Activated T-cell treated with anti-CD3 and anti-CD28 coated beads, Interleukin-2, amount 50 U/mL, for 48 hours (primary cell): ENCODE measurements around the gene C19orf67.
"Not testable (repeated sequence)": the region's sequence is repeated elsewhere in the genome, so short reads cannot be mapped to it uniquely, and the experiment has no call there.

Experiments
- DNase-seq, 2 experiments: peaks; one replicate each; pipeline ENCODE4 v3.0.0-alpha.2; 2020

C19orf67 gene

DNA sequence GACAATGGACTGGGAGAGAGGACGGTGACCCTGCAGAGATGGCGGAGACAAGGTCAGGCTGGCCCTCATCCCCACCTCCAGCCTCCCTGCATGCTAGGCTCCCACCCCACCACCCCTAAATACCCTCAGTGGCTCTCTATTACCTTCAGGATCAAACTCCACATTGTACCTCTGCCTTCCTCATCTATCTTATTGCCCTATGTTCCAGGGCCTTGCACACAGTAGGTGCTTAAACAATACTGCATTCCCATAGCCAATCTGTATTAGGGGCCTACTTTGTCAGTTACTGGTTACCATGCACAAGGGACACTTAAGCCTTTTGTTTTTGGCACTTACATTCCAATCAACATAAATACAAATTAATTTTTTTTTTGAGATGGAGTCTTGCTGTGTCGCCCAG lies 30.2 kb downstream of the C19orf67 start:
- DNase-seq: no peak

DNA sequence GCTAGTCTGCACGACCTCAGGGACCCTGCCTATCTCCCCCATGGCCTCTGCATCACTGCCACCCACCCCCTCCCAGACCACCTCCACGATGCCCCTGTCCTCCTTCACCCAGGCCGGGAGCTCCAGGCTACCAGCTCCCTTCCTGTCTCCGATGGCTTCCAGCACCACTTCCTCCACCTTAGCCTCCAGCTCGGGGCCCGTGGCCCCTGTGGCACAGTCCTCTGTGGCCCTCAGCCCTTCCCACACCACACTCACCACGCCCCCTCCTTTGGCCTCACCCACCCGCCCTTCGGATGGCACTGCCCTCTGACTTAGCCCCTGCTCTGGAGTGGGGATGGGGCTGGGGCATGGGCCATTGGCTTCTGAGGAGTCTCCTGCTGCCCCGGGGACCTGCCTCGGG lies 30.9 kb downstream of the C19orf67 start:
- no peak for DNase-seq

DNA sequence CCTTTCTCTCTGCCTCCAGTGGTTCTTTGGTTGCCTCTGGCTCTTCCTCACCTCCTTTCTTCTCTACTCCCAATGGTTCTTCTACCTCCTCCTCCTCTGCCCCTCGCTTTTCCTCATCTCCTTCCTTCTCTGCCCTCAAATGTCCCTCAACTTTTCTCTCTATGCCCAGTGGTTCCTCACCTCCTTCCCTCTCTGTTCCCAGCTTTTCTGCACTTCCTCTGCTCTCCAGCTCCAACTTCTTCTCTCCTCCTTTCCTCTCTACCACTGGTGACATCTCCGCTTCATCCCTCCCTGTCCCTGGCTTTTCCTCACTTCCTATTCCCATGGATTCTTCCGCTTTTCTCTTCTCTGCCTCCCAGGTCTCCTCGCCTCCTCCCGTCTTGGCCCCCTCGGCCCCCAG lies 31.5 kb downstream of the C19orf67 start:
- DNase-seq: no peak

DNA sequence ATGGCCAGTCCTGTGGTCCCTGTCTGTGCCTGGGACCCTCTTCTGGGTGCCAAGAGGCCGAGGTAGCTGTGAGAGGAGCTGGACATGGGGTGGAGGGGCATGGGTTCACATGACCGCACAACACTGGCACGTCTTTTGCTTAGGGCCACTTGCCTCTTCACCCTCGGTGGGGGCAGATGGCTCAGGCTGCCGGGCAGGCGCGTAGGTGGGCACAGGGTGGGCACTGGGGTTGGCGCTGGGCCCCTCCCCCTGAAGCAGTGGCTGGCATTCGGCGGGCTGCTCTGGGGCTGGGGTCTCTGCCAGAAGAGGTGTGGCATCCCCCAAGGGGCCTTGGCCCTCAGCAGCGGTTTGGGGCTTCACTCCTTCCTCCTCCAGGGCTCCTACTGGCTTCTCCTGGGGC lies 32.1 kb downstream of the C19orf67 start:
- no peak for DNase-seq

DNA sequence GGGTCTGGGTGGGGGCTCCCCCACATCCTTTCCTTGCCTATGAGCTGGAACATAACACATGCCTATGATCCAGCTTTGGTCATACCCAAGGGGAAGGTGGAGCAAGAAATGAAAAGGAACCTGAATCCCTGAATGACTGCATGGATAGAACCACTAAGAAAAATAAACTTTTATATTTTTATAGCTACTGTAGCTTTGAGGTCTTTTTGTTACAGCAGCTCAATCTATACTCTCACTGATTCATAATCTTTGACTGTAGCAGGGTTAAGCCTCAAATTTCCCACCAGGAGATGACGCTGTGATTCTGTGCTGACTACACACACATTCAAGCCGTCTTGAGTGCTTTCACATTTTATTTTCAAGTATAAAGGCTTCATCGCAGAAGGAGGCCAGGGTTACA lies 32.6 kb downstream of the C19orf67 start:
- no peak for DNase-seq

DNA sequence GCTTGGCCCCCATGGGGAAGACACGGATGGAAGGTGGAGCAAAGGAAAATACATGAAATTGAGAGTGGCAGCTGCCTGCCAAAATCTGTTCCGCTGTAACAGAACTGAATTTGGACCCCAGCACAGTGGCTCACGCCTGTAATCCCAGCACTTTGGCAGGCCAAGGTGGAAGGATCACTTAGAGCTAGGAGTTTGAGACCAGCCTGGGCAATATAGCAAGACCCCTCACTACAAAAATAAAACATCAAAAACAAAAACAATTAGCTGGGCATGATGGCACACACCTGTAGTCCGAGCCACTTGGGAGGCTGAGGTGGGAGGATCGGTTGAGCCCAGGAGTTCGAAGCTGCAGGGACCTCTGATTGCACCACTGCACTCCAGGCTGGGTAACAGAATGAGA lies 33.1 kb downstream of the C19orf67 start:
- DNase-seq: no peak

DNA sequence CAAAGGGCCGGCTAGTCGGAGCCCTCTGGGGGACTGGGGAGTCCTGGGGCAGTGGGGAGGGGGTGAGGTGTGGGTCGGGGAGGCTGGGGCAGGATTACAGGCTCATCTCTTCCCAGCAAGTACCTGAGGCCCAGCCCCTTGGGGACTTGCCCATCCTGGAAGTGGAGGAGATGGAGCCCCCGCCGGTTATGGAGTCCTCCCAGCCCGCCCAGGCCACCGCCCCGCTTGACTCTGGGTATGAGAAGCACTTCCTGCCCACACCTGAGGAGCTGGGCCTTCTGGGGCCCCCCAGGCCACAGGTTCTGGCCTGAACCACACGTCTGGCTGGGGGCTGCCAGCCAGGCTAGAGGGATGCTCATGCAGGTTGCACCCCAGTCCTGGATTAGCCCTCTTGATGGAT lies 33.6 kb downstream of the C19orf67 start:
- DNase-seq: no peak

- not testable (repeated sequence) for DNase-seq
Measured at GRCh38 chr19:14050961-14051360, 34.6 kb downstream of the C19orf67 start.

- no peak for DNase-seq
Measured at GRCh38 chr19:14050512-14050911, 35.1 kb downstream of the C19orf67 start.

DNA sequence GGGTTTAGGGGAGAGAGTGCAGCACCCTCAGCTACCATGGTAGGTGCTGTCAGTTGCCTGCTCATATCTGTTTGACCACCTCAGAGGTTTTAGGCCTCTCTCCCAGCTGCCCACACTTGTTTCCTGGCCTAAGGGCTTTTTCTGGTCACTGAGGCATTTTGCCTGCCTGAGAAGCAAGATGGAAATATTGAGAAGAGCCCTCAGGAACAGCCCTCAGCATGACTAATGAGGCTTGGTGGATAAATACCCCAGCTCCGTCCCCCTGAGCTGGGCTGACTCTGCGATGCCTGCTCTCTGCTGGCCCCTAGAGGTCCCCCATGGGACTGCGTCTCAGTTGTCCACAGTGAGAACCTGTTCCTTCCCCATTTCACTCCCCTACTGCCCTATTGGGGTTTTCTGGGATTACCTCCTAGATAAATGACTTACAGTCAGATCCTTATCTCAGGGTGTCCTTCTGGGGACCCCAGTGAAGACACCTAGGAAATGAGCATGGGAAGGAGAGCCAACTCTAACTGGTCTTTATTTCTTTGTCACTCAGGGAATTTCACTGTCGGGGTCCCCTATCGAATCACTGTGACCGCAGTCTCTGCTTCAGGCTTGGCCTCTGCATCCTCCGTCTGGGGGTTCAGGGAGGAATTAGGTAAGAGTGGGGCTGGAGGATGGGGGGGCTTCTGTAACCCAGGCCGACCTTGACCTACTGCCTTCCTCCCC lies 37.0 kb downstream of the C19orf67 start:
- DNase-seq: peak; percentile 89

GRCh38 chr19:14047866-14048265 lies 37.7 kb downstream of the C19orf67 start:
- DNase-seq: not testable (repeated sequence)

- DNase-seq: peak in 1 of 2 experiments; percentile 34
Measured at GRCh38 chr19:14042659-14043608, 42.6 kb downstream of the C19orf67 start.

DNA sequence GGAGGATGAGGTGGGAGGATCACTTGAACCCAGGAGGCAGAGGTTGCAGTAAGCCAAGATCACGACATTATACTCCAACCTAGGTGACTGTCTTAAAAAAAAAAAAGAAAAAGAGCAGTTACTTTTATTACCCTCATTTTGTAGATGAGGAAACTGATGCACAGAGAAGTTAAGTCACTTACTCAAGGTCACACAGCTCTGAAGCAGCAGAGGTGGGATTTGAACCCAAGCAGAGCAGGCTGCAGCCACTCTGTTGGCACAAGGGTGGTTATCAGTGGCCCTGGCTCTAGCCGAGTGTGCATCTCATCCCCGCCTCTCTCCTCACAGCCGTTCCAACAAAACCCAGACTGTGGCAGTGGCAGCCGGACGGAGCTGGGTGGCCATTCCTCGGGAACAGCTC lies 46.4 kb downstream of the C19orf67 start:
- no peak for DNase-seq

GRCh38 chr19:14035706-14036105 lies 49.9 kb downstream of the C19orf67 start:
- no peak for DNase-seq

- DNase-seq: not testable (repeated sequence)
Measured at GRCh38 chr19:14035159-14035558, 50.4 kb downstream of the C19orf67 start.

DNA sequence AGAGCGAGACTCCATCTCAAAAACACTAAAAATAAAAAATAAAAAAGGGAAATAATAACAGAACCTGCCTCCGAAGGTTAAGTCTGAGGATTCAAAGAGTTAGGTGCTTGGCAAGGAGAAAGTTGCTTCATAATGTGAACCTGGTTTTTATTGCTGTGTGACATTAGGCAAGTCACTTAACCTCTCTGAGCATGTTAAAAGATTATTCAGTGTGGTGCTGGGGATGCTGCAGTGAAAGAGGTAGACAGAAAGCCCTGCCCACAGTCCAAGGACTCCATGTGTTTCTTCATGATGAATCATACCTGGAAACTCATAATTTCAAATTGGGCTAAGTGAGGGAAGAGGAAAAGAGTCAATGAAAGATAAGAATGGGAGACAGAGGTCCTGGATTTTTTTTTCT lies 51.6 kb downstream of the C19orf67 start:
- no peak for DNase-seq

DNA sequence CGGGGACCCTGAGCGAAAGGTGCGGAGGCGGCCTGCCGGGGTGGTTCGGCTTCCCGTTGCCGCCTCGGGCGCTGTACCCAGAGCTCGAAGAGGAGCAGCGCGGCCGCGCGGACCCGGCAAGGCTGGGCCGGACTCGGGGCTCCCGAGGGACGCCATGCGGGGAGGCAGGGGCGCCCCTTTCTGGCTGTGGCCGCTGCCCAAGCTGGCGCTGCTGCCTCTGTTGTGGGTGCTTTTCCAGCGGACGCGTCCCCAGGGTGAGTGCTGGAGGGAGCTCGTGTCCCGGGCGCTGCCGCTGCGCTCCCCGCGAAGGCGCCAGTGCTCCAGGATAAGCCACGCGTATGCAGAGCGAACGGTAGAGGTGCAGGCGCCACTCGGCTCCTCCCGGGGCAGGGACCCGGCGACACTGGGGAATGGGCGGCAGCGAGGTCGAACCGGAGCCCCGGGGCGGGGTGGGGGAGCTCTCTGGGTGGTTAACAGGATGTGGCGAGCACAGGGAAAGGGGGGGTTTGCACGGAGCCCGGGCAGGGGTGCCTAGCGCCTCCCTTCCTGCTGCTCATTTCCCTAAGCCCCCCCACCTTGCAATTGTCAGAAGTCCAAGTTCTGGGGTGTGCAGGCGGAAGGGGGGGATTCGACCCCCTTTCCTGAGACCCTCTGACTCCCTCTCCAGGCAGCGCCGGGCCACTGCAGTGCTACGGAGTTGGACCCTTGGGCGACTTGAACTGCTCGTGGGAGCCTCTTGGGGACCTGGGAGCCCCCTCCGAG lies 53.7 kb downstream of the C19orf67 start, which contains the start of gene IL27RA:
TSS of gene IL27RA (plus strand) at position 44 of the 762 bp plus-strand sequence. CDS start at position 155, 111 bp downstream.
- DNase-seq: peak; percentile 85
